Left ventricle myocardium inferior (tissue), 1 donor: Measurements from ENCODE around the gene RIPPLY3. TPM values are rescaled to one million over a fixed set of nuclear protein-coding genes. Genes with fewer than 3 reads are reported as not detected.

Experiments
- DNase-seq: peaks from one replicate; pipeline ENCODE4 v3.0.0-alpha.2; 2020
- H3K27ac ChIP-seq: fragments of 200-600 bp; replicated peaks from 2 replicates; pipeline ENCODE4 v1.8.0; 2021
- H3K27me3 ChIP-seq: fragments of 200-600 bp; 2 replicates; pipeline ENCODE4 v1.8.0; 2021; ENCODE audit warnings: low read depth
- H3K36me3 ChIP-seq: fragments of 200-600 bp; 2 replicates; pipeline ENCODE4 v1.8.0; 2021
- H3K4me1 ChIP-seq: fragments of 200-600 bp; 2 replicates; pipeline ENCODE4 v1.8.0; 2021
- H3K4me3 ChIP-seq: fragments of 200-600 bp; 2 replicates; pipeline ENCODE4 v1.8.0; 2021; ENCODE audit warnings: mild to moderate bottlenecking, moderate library complexity
- H3K9me3 ChIP-seq: fragments of 200-600 bp; replicated peaks from 2 replicates; pipeline ENCODE4 v1.8.0; 2021
- CTCF ChIP-seq: fragments of 200-600 bp; IDR thresholded peaks from 2 replicates; pipeline ENCODE4 v1.8.0; 2021; ENCODE audit warnings: antibody characterized with exemption, mild to moderate bottlenecking, borderline replicate concordance
- intact Hi-C: fragments of 100-400 bp; cut with micrococcal nuclease; formaldehyde crosslinking; loops from one replicate; pipeline ENCODE4 v1.11.0; 2022
- total RNA-seq: library from RNA; stranded (reverse); fragmentation: NEBNext Ultra II Directional; extraction: Animal tissue kit (Norgen Biotek cat#: 25700); gene quantifications from one replicate; pipeline ENCODE4 v1.2.1, GENCODE V29; 2021
- donor health status: DM: no; HTN: yes; CAD: no; lungs with severe emphysema.

RIPPLY3 gene
- total RNA-seq, 1 donor from 2014 or later, result not detected

GRCh38 chr21:36964398-36964797, 42.1 kb upstream of the RIPPLY3 start:
- Histone ChIP-seq H3K27me3 (no peaks in the 10 kb centered on the region), H3K4me1 (peaks cover 18% of the 10 kb centered on the region), H3K9me3 (no peaks in the 10 kb centered on the region), H3K36me3 (peaks cover 16% of the 10 kb centered on the region), H3K27ac (no peak overlapping the region), H3K4me3 (no peak overlapping the region)
- TF ChIP-seq CTCF, result no peak
- no peak for DNase-seq
- intact Hi-C loops, result no loop called here

GRCh38 chr21:36964827-36965719, 41.4 kb upstream of the RIPPLY3 start:
- no peak for DNase-seq
- peak overlapping the region; percentile 83 for H3K4me3 ChIP-seq
- intact Hi-C loops, result no loop called here
- no peak for TF ChIP-seq CTCF
- H3K36me3 ChIP-seq, result peaks cover 16% of the 10 kb centered on the region
- H3K27me3 ChIP-seq, result no peaks in the 10 kb centered on the region
- no peak overlapping the region for H3K27ac ChIP-seq
- H3K4me1 ChIP-seq, result peaks cover 18% of the 10 kb centered on the region
- no peaks in the 10 kb centered on the region for H3K9me3 ChIP-seq

- H3K36me3 ChIP-seq, result peaks cover 9% of the 10 kb centered on the region
- H3K27ac ChIP-seq, result peak overlapping the region; percentile 76
- H3K4me1 ChIP-seq, result peaks cover 18% of the 10 kb centered on the region
- no peak for TF ChIP-seq CTCF
- no peaks in the 10 kb centered on the region for H3K9me3 ChIP-seq
- H3K27me3 ChIP-seq, result no peaks in the 10 kb centered on the region
- intact Hi-C loops, result no loop called here
- peak overlapping the region; percentile 83 for H3K4me3 ChIP-seq
- no peak for DNase-seq
Observed at GRCh38 chr21:36965720-36966065, 40.8 kb upstream of the RIPPLY3 start.

- Histone ChIP-seq H3K4me1 (peaks cover 18% of the 10 kb centered on the region), H3K27me3 (no peaks in the 10 kb centered on the region), H3K36me3 (peaks cover 4% of the 10 kb centered on the region), H3K4me3 (peak within 1 kb of the TSS; percentile 83), H3K27ac (peak within 1 kb of the TSS; percentile 80), H3K9me3 (no peaks in the 10 kb centered on the region)
- peak; percentile 71 for DNase-seq
- peak; percentile 41 for TF ChIP-seq CTCF
- intact Hi-C loops, result no loop called here
Observed at GRCh38 chr21:36966066-36966820, 40.3 kb upstream of the RIPPLY3 start, which contains the start of gene HLCS. Gene HLCS (minus strand): TSS chr21:36966669. CDS start chr21:36966638, 31 bp downstream.

- no peaks in the 10 kb centered on the region for H3K27me3 ChIP-seq
- H3K36me3 ChIP-seq, result no peaks in the 10 kb centered on the region
- H3K27ac ChIP-seq, result peak overlapping the region; percentile 80
- peak overlapping the region; percentile 83 for H3K4me3 ChIP-seq
- H3K4me1 ChIP-seq, result peaks cover 18% of the 10 kb centered on the region
- intact Hi-C loops, result no loop called here
- no peak for DNase-seq
- TF ChIP-seq CTCF, result no peak
- H3K9me3 ChIP-seq, result no peaks in the 10 kb centered on the region
Observed at GRCh38 chr21:36966821-36967768, 39.4 kb upstream of the RIPPLY3 start.
